Measurements from ENCODE around the gene CAMTA2. TPM values are rescaled to one million over a fixed set of nuclear protein-coding genes. Genes with fewer than 3 reads are reported as not detected.

CAMTA2 gene
- total and polyA plus RNA-seq, 9 of the 15 experiments (the other 6 are each of a cell fraction or from before 2014, with no cell fraction given): 0.24 to 25.1 (median 6.3) TPM

- TF ChIP-seq U2AF1 (optimal IDR thresholded peaks at IDR 0.05; ENCODE audit: low read depth, low read length) (peak; percentile 55), RUNX1 (IDR thresholded peaks at IDR 0.05; ENCODE audit: low read depth) (no peak), IRF1 (CRISPR knock-in tag; IDR thresholded peaks at IDR 0.05; ENCODE audit: borderline replicate concordance) (peak; percentile 58; the same call in 1 of the 2 replicates), ARID4B (CRISPR knock-in tag; IDR thresholded peaks at IDR 0.05) (peak; percentile 85), TEAD1 (CRISPR knock-in tag; IDR thresholded peaks at IDR 0.05) (0 out of 4 replicates have a peak, but pooled peaks of 1 of the 2 experiments have one; percentile 39), ZBTB26 (CRISPR knock-in tag; IDR thresholded peaks at IDR 0.05) (0 out of 2 replicates have a peak, but pooled peaks have one; percentile 16), TRIM28 (IDR thresholded peaks at IDR 0.05) (peak; percentile 51; the same call in 1 of the 2 replicates), FOXP1 (CRISPR knock-in tag; IDR thresholded peaks at IDR 0.05) (0 out of 2 replicates have a peak, but pooled peaks have one; percentile 44), TRIM24 (IDR thresholded peaks at IDR 0.05) (0 out of 4 replicates have a peak, but pooled peaks have one; percentile 28 to 42), PRDM10 (IDR thresholded peaks at IDR 0.05; ENCODE audit: partially characterized antibody) (peak; percentile 96), NCOA1 (IDR thresholded peaks at IDR 0.05; ENCODE audit: low read depth) (peak; percentile 37; the same call in 1 of the 2 replicates), FOXM1 (IDR thresholded peaks at IDR 0.05; ENCODE audit: low read depth) (peak; percentile 68), FOXM1 (CRISPR knock-in tag; IDR thresholded peaks at IDR 0.05; ENCODE audit: low read depth) (0 out of 2 replicates have a peak, but pooled peaks have one; percentile 39), HMGN3 (IDR thresholded peaks at IDR 0.05; ENCODE audit: borderline replicate concordance, extremely low read depth, insufficient read length, low read depth, low read length) (peak; percentile 25), ELF1 (tag; IDR thresholded peaks at IDR 0.05) (peak; percentile 77), NR2C2 (CRISPR knock-in tag; IDR thresholded peaks at IDR 0.05) (0 out of 2 replicates have a peak, but pooled peaks have one; percentile 16), NR2C2 (tag; IDR thresholded peaks at IDR 0.05) (no peak)
Measured at GRCh38 chr17:4948166-4948930, 39.1 kb downstream of the CAMTA2 start, which contains the start of gene PFN1 (continued).
